Posterior cingulate gyrus (tissue), 11 donors: Measurements from ENCODE around the gene TTC39C.
A peak's percentile ranks its signal among the peaks of the same experiment; 100 is the strongest.
"Not testable (repeated sequence)": the region's sequence is repeated elsewhere in the genome, so short reads cannot be mapped to it uniquely, and the experiment has no call there.

Source experiments
- DNase-seq, 10 donors: peaks; one replicate each; pipeline versions ENCODE4 v3.0.0 to v3.0.0-alpha.2; 2020 to 2021; ENCODE audit warnings: mixed read lengths in 3 of 10
- intact Hi-C: fragments of 100-400 bp; cut with DNase I; formaldehyde crosslinking; loops from one replicate; pipeline ENCODE4 v1.15.1; 2023

Gene TTC39C

GRCh38 chr18:24118750-24119577, 104.4 kb downstream of the TTC39C start:
- intact Hi-C loops: loop anchor here (10.0 kb wide), 1 partner anchor 494 kb away; no protein-coding TSS in a partner anchor
- DNase-seq: peak in 9 of 10 donors; percentile 23 to 93 (median 64)

DNA sequence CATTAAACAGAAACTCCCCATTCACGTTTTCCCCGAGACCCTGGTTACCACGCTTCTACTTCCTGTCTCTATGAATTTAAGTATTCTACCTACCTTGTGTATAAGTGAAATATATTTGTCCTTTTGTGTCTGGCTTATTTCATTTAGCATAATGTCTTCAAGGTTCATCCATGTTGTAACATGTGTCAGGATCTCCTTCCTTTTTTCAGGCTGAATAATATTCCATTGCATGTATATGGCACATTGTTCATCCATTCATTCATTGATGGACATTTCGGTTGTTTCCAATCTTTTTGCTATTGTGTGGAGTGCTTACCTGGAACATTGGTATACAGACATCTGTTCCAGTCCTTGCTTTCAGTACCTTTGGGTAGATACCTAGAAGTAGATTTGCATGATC, 106.1 kb downstream of the TTC39C start:
- intact Hi-C loops: no loop called here
- no peak for DNase-seq

DNA sequence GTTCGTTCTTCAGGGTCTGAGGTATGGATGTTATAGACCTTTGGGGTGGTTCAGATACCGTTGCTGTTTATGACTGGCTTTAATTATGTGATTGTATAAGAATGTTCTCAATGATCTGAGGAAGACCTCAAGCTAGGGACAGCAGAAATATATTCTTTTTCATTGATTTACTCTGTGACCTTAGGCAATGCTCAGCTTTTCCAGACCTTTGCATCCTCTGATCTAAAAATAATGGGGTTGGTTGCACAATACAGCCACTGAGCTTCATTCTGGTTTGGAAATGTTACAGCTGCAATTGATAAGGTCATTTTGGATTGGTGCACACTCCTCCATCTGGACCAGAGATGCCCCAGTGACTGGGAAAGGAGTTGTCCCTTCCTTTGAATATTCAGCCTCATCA, 107.1 kb downstream of the TTC39C start:
- DNase-seq: no peak
- intact Hi-C loops: no loop called here

GRCh38 chr18:24126155-24126961, 111.8 kb downstream of the TTC39C start:
- DNase-seq: no peak
- intact Hi-C loops: no loop called here

- intact Hi-C loops: no loop called here
- no peak for DNase-seq
These were observed 113.2 kb downstream of the TTC39C start for GRCh38 chr18:24127735-24128134.

DNA sequence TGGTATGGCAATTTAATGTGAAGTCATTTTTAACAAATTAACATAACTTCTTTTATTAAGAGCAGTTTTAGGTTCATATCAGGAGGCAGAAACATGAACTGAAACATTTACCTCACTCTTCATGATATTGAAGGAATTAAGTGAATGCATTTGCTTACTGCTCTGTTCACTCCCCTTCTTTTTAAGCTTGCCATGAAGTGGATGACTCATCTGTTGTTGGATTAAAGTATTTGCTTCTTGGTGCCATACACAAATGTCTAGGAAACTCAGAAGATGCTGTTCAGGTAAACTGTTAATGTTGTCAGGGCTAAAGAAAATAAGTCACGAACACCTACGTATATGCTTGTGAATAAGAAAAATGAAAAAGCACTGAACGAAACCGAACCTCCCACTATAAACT, 114.1 kb downstream of the TTC39C start:
- intact Hi-C loops: no loop called here
- no peak for DNase-seq

GRCh38 chr18:24130494-24130893, 115.9 kb downstream of the TTC39C start:
- DNase-seq: no peak
- intact Hi-C loops: no loop called here

DNA sequence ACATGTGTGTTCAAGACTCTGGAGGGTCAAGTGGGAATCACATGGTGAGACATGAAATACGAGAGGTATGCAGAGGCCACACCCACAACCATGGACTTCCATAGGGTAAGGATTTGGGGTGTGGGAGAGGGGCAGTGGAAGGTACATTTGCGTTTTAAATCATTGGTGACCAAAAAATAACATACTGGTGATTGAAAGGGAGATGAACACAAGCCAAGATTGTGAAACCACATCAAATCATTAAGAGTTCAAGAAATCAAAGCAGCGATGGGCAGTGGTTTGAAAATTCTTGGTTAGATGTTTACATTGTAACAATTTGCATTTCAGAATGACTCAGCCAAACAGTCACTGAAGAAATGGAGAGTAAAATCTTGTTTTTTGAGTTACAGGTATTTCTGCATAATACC, 122.4 kb downstream of the TTC39C start:
- intact Hi-C loops: no loop called here
- no peak for DNase-seq

GRCh38 chr18:24138409-24138788, 123.8 kb downstream of the TTC39C start:
- intact Hi-C loops: no loop called here
- DNase-seq: no peak

GRCh38 chr18:24138789-24139616, 124.4 kb downstream of the TTC39C start, which contains the start of gene CABYR:
CABYR (plus strand) TSS chr18:24139062; CDS start chr18:24143115, 4,053 bp downstream.
- intact Hi-C loops: no loop called here
- peak; percentile 76 to 99 (median 91) for DNase-seq

GRCh38 chr18:24140697-24141096, 126.1 kb downstream of the TTC39C start:
- intact Hi-C loops: no loop called here
- no peak for DNase-seq

DNA sequence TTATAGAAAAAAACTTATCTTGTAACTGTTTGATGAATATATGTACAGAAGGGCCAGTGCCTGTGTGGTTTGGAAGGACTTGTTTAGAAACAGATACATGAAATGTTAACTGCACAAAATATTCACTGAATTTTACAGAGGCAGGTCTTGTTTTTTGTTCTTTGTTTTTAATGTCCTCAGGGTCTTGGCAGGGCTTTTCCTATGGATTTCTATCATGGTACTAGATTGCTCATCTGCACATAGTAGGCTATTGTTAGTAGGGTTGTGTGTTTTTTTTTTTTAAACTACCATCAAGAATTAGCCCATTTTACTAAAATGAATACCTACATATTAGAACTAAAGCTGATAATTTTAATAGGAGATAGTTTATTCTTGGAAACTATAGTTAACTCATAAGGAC, 127.8 kb downstream of the TTC39C start:
- intact Hi-C loops: no loop called here
- no peak for DNase-seq

- DNase-seq, intact Hi-C loops: not testable (repeated sequence)
These were observed 135.0 kb downstream of the TTC39C start for GRCh38 chr18:24149591-24149990.

DNA sequence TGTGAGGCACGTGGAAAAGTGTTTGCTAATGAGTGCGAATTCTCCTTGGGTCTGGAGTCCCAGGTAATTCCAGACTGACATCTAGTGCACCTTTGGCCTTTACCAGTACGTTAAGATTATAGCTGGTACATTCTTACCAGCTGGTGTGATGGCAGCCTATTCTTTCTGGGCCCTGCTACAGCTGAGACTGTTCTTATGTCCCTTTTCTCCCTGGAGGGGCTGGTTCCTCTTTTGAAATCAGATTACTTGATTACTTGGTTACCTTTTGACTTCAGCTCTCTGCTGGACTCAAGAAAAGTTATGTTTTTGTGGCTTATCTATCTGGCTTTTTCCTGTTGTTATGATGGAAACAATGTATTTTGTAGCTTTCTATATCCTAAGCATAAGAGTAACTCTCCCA, 138.8 kb downstream of the TTC39C start:
- intact Hi-C loops: no loop called here
- DNase-seq: no peak

DNA sequence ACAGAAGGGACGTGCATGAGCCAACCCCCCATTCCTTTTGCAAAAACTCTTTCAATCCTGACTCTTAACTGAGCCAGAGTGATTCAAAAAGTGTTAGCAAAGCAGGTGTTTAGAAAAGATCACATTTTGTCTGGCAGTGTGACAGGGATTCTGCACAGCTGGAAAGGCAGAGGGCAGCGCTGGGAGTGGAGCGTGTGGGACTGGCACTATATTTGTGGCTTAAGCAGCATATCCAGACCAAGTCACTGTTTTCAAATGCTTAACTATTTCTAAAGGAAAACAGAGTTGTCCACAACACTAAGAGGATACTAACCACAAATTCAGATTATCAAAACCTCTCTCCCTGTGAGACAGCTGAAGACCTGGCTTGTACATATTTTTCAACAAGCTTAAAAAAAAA, 143.3 kb downstream of the TTC39C start:
- intact Hi-C loops: no loop called here
- peak in 1 of 10 donors; percentile 76 for DNase-seq

- intact Hi-C loops: no loop called here
- DNase-seq: no peak
These were observed 145.5 kb downstream of the TTC39C start for GRCh38 chr18:24160086-24160485.

DNA sequence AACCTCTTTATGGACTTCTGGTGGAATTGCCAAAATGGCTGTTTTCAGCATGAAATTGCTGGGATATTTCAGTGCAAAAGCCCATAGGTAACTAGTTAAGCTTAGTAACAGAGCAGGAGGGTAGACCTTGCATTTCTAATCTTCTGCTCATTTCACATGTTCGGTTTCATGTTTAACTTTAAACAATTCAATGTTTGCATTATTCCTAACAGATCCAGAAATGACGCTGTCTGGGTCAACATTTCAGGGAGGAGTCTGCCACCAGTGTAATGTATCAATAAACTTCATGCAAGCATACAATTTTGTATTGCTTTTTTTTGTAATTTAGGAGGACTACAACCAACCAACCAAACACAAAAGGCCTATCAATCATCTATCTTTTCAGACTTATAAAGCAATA, 146.8 kb downstream of the TTC39C start:
- DNase-seq: no peak
- intact Hi-C loops: no loop called here

- intact Hi-C loops: no loop called here
- no peak for DNase-seq
These were observed 153.9 kb downstream of the TTC39C start for GRCh38 chr18:24168496-24168895.

DNA sequence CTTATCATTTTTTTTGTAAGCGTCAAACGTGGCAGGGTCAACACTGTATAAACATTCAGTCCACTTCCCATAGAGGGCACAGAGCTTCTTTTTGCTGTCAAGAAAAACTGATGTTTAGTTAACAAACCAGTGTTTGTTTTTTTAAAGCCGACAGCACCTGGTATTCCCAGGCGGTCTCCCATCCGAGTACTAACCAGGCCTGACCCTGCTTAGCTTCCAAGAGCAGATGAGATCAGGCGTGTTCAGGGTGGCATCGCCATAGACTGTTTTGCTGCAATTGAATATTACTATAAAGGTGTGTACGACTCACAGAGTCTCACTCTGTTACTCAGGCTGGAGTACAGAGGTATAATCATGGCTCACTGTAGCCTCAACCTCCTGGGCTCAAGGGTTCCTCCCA, 155.8 kb downstream of the TTC39C start:
- intact Hi-C loops: no loop called here
- DNase-seq: no peak

DNA sequence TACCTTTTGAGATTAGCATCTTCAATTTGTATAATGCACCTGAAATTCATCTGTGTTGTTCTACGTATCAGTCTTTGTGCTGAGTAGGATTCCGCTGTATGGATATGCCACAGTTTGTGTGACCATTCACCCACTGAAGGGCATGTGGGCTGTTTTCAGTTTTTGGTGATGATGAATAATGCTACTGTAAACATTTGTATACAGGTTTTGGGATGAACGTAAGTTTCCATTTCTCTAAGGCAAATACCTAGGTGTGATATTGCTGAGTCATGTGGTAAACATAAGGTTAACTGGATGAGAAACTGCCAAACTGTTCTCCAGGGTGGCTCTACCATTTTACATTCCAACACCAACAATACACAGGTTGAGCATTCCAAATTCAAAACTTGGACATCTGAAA, 159.4 kb downstream of the TTC39C start:
- DNase-seq: no peak

More for the DNA sequence above, 159.4 kb downstream of the TTC39C start:
- intact Hi-C loops: no loop called here
